NCI-H2196 treated with DMSO at 0.1 percent for 48 hours (cell line): ENCODE data around the gene NTRK1.

Experiments used
- DNase-seq: peaks from one replicate; lab custom pipeline; 2025; ENCODE audit not compliant: unreplicated experiment; lab: John Stamatoyannopoulos, UW

Gene NTRK1

GRCh38 chr1:156860628-156861423, at the start of gene NTRK1:
NTRK1 (plus strand) TSS chr1:156860865; CDS start chr1:156860935, 70 bp downstream.
- peak; percentile 74 for DNase-seq

GRCh38 chr1:156811168-156811567, 49.5 kb upstream of the NTRK1 start:
- no peak for DNase-seq

GRCh38 chr1:156812293-156812990, 48.2 kb upstream of the NTRK1 start:
- no peak for DNase-seq

GRCh38 chr1:156813298-156813697, 47.4 kb upstream of the NTRK1 start:
- DNase-seq: no peak

- no peak for DNase-seq
Measured at GRCh38 chr1:156813750-156814570, 46.7 kb upstream of the NTRK1 start.

GRCh38 chr1:156814571-156815260, 45.9 kb upstream of the NTRK1 start:
- no peak for DNase-seq

- no peak for DNase-seq
Measured at GRCh38 chr1:156815307-156815826, 45.3 kb upstream of the NTRK1 start.

- DNase-seq: no peak
Measured at GRCh38 chr1:156815961-156816422, 44.7 kb upstream of the NTRK1 start.

GRCh38 chr1:156816561-156817328, 43.9 kb upstream of the NTRK1 start, which contains the start of gene SH2D2A:
SH2D2A (minus strand) TSS chr1:156816848; CDS start chr1:156816708, 140 bp downstream.
- no peak for DNase-seq

- no peak for DNase-seq
Measured at GRCh38 chr1:156821801-156822200, 38.9 kb upstream of the NTRK1 start.

GRCh38 chr1:156822680-156823079, 38.0 kb upstream of the NTRK1 start:
- no peak for DNase-seq

GRCh38 chr1:156823210-156823790, 37.4 kb upstream of the NTRK1 start:
- no peak for DNase-seq

- no peak for DNase-seq
Measured at GRCh38 chr1:156826630-156827029, 34.0 kb upstream of the NTRK1 start.

GRCh38 chr1:156828400-156829124, 32.1 kb upstream of the NTRK1 start:
- no peak for DNase-seq

- DNase-seq: no peak
Measured at GRCh38 chr1:156832434-156832833, 28.2 kb upstream of the NTRK1 start.

GRCh38 chr1:156833603-156834002, 27.1 kb upstream of the NTRK1 start:
- peak; percentile 23 for DNase-seq

GRCh38 chr1:156834322-156834721, 26.3 kb upstream of the NTRK1 start:
- DNase-seq: no peak

GRCh38 chr1:156836041-156836654, 24.5 kb upstream of the NTRK1 start:
- DNase-seq: no peak
